Smooth muscle cell (in vitro differentiated cells): Measurements from ENCODE around the gene TSPAN9. TPM values are rescaled to one million over a fixed set of nuclear protein-coding genes. Genes with fewer than 3 reads are reported as not detected.

Experiments
- DNase-seq: peaks from one replicate; lab custom pipeline; 2025; ENCODE audit not compliant: unreplicated experiment; lab: John Stamatoyannopoulos, UW
- H2AFZ ChIP-seq: fragments of 200-600 bp; sonication (generic); 2 replicates; pipeline ENCODE4 v1.6.0; 2016; ENCODE audit warnings: antibody characterized with exemption, low read depth, mild to moderate bottlenecking
- H3F3A ChIP-seq: fragments of 200-600 bp; sonication (generic); 2 replicates; pipeline ENCODE4 v1.6.0; 2017; ENCODE audit warnings: antibody characterized with exemption, low read depth
- H3K27ac ChIP-seq: fragments of 200-600 bp; sonication (generic); 2 replicates; pipeline ENCODE4 v1.5.1; 2016; ENCODE audit warnings: low read depth, mild to moderate bottlenecking
- H3K27me3 ChIP-seq: fragments of 200-600 bp; sonication (generic); 2 replicates; pipeline ENCODE4 v1.6.1; 2016; ENCODE audit warnings: low read depth, mild to moderate bottlenecking
- H3K36me3 ChIP-seq: fragments of 200-600 bp; sonication (generic); 2 replicates; pipeline ENCODE4 v1.5.1; 2016; ENCODE audit warnings: low read depth
- H3K4me1 ChIP-seq: fragments of 200-600 bp; sonication (generic); 2 replicates; pipeline ENCODE4 v1.5.1; 2016; ENCODE audit warnings: low read depth
- H3K4me2 ChIP-seq: fragments of 200-600 bp; sonication (generic); 2 replicates; pipeline ENCODE4 v1.6.0; 2016; ENCODE audit warnings: mild to moderate bottlenecking
- H3K4me3 ChIP-seq: fragments of 200-600 bp; sonication (generic); 2 replicates; pipeline ENCODE4 v1.5.1; 2016; ENCODE audit warnings: mild to moderate bottlenecking
- H3K79me2 ChIP-seq: fragments of 200-600 bp; sonication (generic); 2 replicates; pipeline ENCODE4 v1.6.0; 2016; ENCODE audit warnings: low read depth, mild to moderate bottlenecking
- H3K9ac ChIP-seq: fragments of 200-600 bp; sonication (generic); 2 replicates; pipeline ENCODE4 v1.6.0; 2016; ENCODE audit warnings: low read depth
- H3K9me3 ChIP-seq: fragments of 200-600 bp; sonication (generic); replicated peaks from 2 replicates; pipeline ENCODE4 v1.5.1; 2016; ENCODE audit warnings: low read depth
- H4K20me1 ChIP-seq: fragments of 200-600 bp; sonication (generic); 2 replicates; pipeline ENCODE4 v1.6.0; 2016; ENCODE audit warnings: low read depth
- WGBS: methylation state at CpG from one replicate; pipeline ENCODE4 v1.1.7; 2016; ENCODE audit warnings: low lambda C conversion rate; 5-methylcytosine and 5-hydroxymethylcytosine counted together
- polyA plus RNA-seq: library from polyadenylated mRNA; unstranded; fragments of >200 nt; fragmentation: Nextera tagmentation; extraction: Ambion mirVana; gene quantifications from 2 replicates; pipeline ENCODE4 v1.2.1, GENCODE V29; 2016
- total RNA-seq: library from RNA; depleted of rRNA; stranded (reverse); fragments of >200 nt; gene quantifications from 2 replicates; pipeline ENCODE4 v1.2.3, GENCODE V29; 2014
- TF ChIP-seq, protein P1 (sequence below): fragments of 200-600 bp; sonication (generic); IDR thresholded peaks from 2 replicates; pipeline ENCODE4 v1.5.1; 2017; ENCODE audit warnings: borderline replicate concordance, mild to moderate bottlenecking, antibody characterized with exemption; ENCODE audit not compliant: insufficient read depth, poor library complexity, severe bottlenecking

TSPAN9 gene
- total and polyA plus RNA-seq, 2 experiments from 2014 or later = 17.7 to 29.8 TPM

- peak overlapping the region; percentile 52 for H2AFZ ChIP-seq
- TF ChIP-seq, protein P1, sequence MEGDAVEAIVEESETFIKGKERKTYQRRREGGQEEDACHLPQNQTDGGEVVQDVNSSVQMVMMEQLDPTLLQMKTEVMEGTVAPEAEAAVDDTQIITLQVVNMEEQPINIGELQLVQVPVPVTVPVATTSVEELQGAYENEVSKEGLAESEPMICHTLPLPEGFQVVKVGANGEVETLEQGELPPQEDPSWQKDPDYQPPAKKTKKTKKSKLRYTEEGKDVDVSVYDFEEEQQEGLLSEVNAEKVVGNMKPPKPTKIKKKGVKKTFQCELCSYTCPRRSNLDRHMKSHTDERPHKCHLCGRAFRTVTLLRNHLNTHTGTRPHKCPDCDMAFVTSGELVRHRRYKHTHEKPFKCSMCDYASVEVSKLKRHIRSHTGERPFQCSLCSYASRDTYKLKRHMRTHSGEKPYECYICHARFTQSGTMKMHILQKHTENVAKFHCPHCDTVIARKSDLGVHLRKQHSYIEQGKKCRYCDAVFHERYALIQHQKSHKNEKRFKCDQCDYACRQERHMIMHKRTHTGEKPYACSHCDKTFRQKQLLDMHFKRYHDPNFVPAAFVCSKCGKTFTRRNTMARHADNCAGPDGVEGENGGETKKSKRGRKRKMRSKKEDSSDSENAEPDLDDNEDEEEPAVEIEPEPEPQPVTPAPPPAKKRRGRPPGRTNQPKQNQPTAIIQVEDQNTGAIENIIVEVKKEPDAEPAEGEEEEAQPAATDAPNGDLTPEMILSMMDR = no peak
- H3K27me3 ChIP-seq = no peaks in the 10 kb centered on the region
- peak overlapping the region; percentile 72 for H3K9ac ChIP-seq
- H3K4me2 ChIP-seq = peak overlapping the region; percentile 99
- peak overlapping the region; percentile 83 for H3K4me3 ChIP-seq
- H4K20me1 ChIP-seq = peaks cover 44% of the 10 kb centered on the region
- peaks cover 25% of the 10 kb centered on the region for H3K79me2 ChIP-seq
- H3K36me3 ChIP-seq = no peaks in the 10 kb centered on the region
- DNase-seq = no peak
- WGBS = 4% methylated on average over 11 of the region's 32 CpGs
- H3K9me3 ChIP-seq = no peaks in the 10 kb centered on the region
- no peaks in the 10 kb centered on the region for H3K4me1 ChIP-seq
- peaks cover 4% of the 10 kb centered on the region for H3F3A ChIP-seq
- no peak overlapping the region for H3K27ac ChIP-seq
Observed at GRCh38 chr12:3077572-3078081, 448 bp downstream of the TSPAN9 start.

DNA sequence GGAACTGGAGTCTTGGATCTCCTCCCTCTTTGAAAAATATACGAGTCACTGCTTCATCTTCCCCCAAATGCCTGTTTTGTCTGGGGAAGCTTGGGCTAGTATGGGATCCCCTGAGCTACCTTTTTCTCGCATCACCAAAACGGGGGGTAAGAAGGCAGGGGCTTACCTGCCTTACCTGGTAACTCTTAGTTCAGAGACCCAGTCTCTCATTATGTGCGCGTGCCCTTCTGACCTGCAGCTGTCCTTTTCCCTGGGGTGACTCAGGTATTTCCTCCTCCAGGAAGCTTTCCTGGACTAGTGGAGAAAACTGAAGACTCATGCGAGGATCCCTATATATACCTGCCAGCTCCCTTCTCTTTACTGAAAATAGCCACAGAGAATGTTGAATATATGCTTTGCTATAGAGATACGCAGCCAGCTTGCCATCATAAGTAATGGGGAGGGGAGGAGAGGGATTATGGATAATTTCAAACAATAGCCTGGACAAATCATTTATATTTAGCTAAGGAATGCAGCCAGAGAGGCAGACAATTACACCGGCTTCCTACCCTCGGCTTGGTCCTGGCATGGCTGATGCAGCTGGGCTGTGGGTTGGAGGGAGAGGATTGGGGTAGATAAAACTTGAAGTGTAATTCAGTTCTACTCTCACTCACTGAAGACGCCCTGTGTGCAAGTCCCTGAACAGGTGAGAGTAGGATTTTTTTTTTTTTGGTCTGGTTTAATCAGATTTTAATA, 1.1 kb downstream of the TSPAN9 start:
- TF ChIP-seq, protein P1 = no peak
- Histone ChIP-seq H3K4me1 (no peaks in the 10 kb centered on the region), H3K9ac (no peak overlapping the region), H3K36me3 (no peaks in the 10 kb centered on the region), H3K4me2 (peak overlapping the region; percentile 99), H3K9me3 (no peaks in the 10 kb centered on the region), H3F3A (peaks cover 4% of the 10 kb centered on the region), H3K27ac (no peak overlapping the region), H3K27me3 (no peaks in the 10 kb centered on the region), H4K20me1 (peaks cover 50% of the 10 kb centered on the region), H3K4me3 (peak overlapping the region; percentile 83), H3K79me2 (peaks cover 26% of the 10 kb centered on the region), H2AFZ (peak overlapping the region; percentile 52)
- no peak for DNase-seq
- 49% methylated on average over 10 of the region's 10 CpGs for WGBS

DNA sequence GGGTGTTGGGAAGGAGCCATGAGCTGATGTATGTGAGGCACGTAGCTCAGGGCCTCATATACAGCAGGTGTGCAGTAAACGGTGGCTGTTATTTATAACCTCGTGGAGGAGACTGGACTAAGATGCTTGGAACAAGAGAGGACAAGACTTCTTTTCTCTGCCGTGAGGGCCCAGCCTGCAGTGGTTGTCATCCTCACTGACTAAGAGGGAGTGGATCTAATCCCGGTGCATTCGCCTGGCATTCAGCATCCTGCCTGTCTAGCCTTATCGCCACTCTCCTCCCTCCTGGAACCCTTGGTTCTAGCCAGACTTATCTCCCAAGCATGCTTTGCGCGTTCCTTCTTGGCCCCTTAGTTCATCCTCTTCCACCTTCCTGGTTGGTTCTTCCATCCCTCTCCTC, 3.9 kb downstream of the TSPAN9 start:
- Histone ChIP-seq H3K4me1 (peaks cover 15% of the 10 kb centered on the region), H3K9me3 (no peaks in the 10 kb centered on the region), H3K27ac (peak overlapping the region; percentile 57), H4K20me1 (peaks cover 65% of the 10 kb centered on the region), H3K79me2 (peaks cover 34% of the 10 kb centered on the region), H3F3A (peaks cover 4% of the 10 kb centered on the region), H3K36me3 (no peaks in the 10 kb centered on the region), H3K4me3 (no peak overlapping the region), H3K4me2 (peak overlapping the region; percentile 50), H2AFZ (no peak overlapping the region), H3K27me3 (no peaks in the 10 kb centered on the region), H3K9ac (no peak overlapping the region)
- no peak for DNase-seq
- WGBS = 52% methylated on average over 9 of the region's 9 CpGs
- TF ChIP-seq, protein P1 = no peak
